Common myeloid progenitor, CD34-positive (primary cell): ENCODE results near the gene APOL1. TPM values are rescaled to one million over a fixed set of nuclear protein-coding genes. Genes with fewer than 3 reads are reported as not detected.
"Not testable (repeated sequence)": the region's sequence is repeated elsewhere in the genome, so short reads cannot be mapped to it uniquely, and the experiment has no call there.

Source experiments
- CTCF ChIA-PET: fragments of 350-600 bp; sonication (Branson Sonifier 250); formaldehyde crosslinking; loops from one replicate; lab custom pipeline; 2021; ENCODE audit warnings: antibody characterized with exemption; lab: Charles Lee
- POLR2A ChIA-PET: fragments of 350-600 bp; sonication (Branson Sonifier 250); formaldehyde crosslinking; loops from one replicate; lab custom pipeline; 2021; ENCODE audit warnings: antibody characterized with exemption; lab: Charles Lee
- DNase-seq, 3 donors: peaks; one replicate each; pipeline versions ENCODE4 v3.0.0 to v3.0.0-alpha.2; 2013
- H3K27ac ChIP-seq, 2 experiments: 1 replicate in 1 of 2; 2 replicates in 1 of 2; pipeline ENCODE4 v1.7.0; 2013; ENCODE audit warnings: inconsistent platforms in 2 of 2, low read length in 2 of 2, mild to moderate bottlenecking in 2 of 2, low read depth in 1 of 2, moderate library complexity in 1 of 2; ENCODE audit not compliant: severe bottlenecking in 2 of 2, insufficient read depth in 1 of 2, poor library complexity in 1 of 2
- H3K27me3 ChIP-seq, 5 experiments: replicated peaks in 2 of 5; 1 replicate in 3 of 5; 2 replicates in 2 of 5; pipeline versions ENCODE4 v1.6.1 to v1.7.0; 2013; ENCODE audit warnings: low read length in 4 of 5, mild to moderate bottlenecking in 2 of 5, moderate library complexity in 2 of 5, inconsistent platforms in 1 of 5; ENCODE audit not compliant: insufficient read depth in 5 of 5, control insufficient read depth in 4 of 5
- H3K36me3 ChIP-seq, 4 experiments: 1 replicate in 2 of 4; 2 replicates in 2 of 4; pipeline versions ENCODE4 v1.6.1 to v1.7.0; 2013; ENCODE audit warnings: low read length in 3 of 4, control low read depth in 1 of 4, mild to moderate bottlenecking in 1 of 4; ENCODE audit not compliant: control insufficient read depth in 4 of 4, insufficient read depth in 4 of 4
- H3K4me1 ChIP-seq, 4 experiments: 1 replicate in 3 of 4; 2 replicates in 1 of 4; pipeline versions ENCODE4 v1.6.1 to v1.7.1; 2013; ENCODE audit warnings: low read length in 3 of 4, mild to moderate bottlenecking in 3 of 4, control low read depth in 1 of 4, inconsistent platforms in 1 of 4, moderate library complexity in 1 of 4; ENCODE audit not compliant: control insufficient read depth in 4 of 4, insufficient read depth in 4 of 4; ENCODE audit errors: control extremely low read depth in 1 of 4
- H3K4me3 ChIP-seq, 7 experiments: 1 replicate in 4 of 7; 2 replicates in 3 of 7; pipeline versions ENCODE4 v1.5.1 to v1.7.0; 2013; ENCODE audit warnings: mild to moderate bottlenecking in 7 of 7, low read length in 6 of 7, moderate library complexity in 6 of 7, inconsistent platforms in 2 of 7, low read depth in 2 of 7, control low read depth in 1 of 7; ENCODE audit not compliant: insufficient read depth in 4 of 7, control insufficient read depth in 1 of 7; ENCODE audit errors: extremely low read depth in 1 of 7
- H3K9me3 ChIP-seq, 5 experiments: 1 replicate in 4 of 5; 2 replicates in 1 of 5; pipeline versions ENCODE4 v1.6.1 to v1.7.1; 2013; ENCODE audit warnings: low read length in 4 of 5, mild to moderate bottlenecking in 2 of 5, inconsistent platforms in 1 of 5, low read depth in 1 of 5, moderate library complexity in 1 of 5; ENCODE audit not compliant: control insufficient read depth in 4 of 5, insufficient read depth in 2 of 5; ENCODE audit errors: control extremely low read depth in 1 of 5
- WGBS: methylation state at CpG from one replicate; pipeline ENCODE4 v1.1.5; 2013; ENCODE audit not compliant: insufficient coverage; 5-methylcytosine and 5-hydroxymethylcytosine counted together
- polyA plus RNA-seq: library from polyadenylated mRNA; unstranded; fragments of 120-200 nt; gene quantifications from one replicate; pipeline ENCODE4 v1.2.1, GENCODE V29; 2013

The APOL1 gene
- 20.6 TPM for polyA plus RNA-seq

- Histone ChIP-seq H3K27me3 (no peaks in the 10 kb centered on the region), H3K36me3 (peaks cover 0 to 7% (median 3%) of the 10 kb centered on the region in 4 experiments), H3K4me3 (peak within 1 kb of the TSS; percentile 51 to 97 (median 81)), H3K4me1 (peaks cover 0 to 27% (median 25%) of the 10 kb centered on the region in 4 experiments), H3K27ac (peak within 1 kb of the TSS; percentile 62 to 86), H3K9me3 (peaks cover 0 to 5% (median 0%) of the 10 kb centered on the region in 5 experiments)
- ChIA-PET CTCF (interaction anchor here (0.8 to 3.6 kb wide), 10 partner anchors 9 to 50 kb away, joined by 3 to 20 read pairs (median 4); partner anchors contain the start of gene APOL2), POLR2A (interaction anchor here (1.0 kb wide), 1 partner anchor 13 kb away, joined by 3 read pairs; the partner anchor contains the start of gene APOL2)
- DNase-seq = peak; percentile 61 to 87 (median 78)
- 19% methylated on average over 9 of the region's 10 CpGs for WGBS
Observed at GRCh38 chr22:36252754-36253522, at the start of gene APOL1. APOL1 (plus strand) TSS chr22:36253133; CDS start chr22:36254956, 1,823 bp downstream.

- CTCF ChIA-PET = interaction anchor here (0.8 to 4.2 kb wide), 6 partner anchors 10 to 83 kb away, joined by 3 to 23 read pairs (median 8); partner anchors contain the start of gene APOL2
- H3K36me3 ChIP-seq, POLR2A ChIA-PET, H3K4me3 ChIP-seq, DNase-seq, H3K27me3 ChIP-seq, H3K27ac ChIP-seq, H3K9me3 ChIP-seq: not testable (repeated sequence)
- H3K4me1 ChIP-seq = peaks cover 0 to 60% (median 23%) of the 10 kb centered on the region in 4 experiments
- WGBS = 95% methylated on average over 4 of the region's 7 CpGs
Observed at GRCh38 chr22:36203441-36203840, 49.5 kb upstream of the APOL1 start.

- POLR2A ChIA-PET = no interaction called here
Observed at GRCh38 chr22:36204001-36204631, 48.8 kb upstream of the APOL1 start.

GRCh38 chr22:36204632-36205015, 48.3 kb upstream of the APOL1 start:
- Histone ChIP-seq H3K27ac (no peak overlapping the region), H3K9me3 (peaks cover 0 to 5% (median 0%) of the 10 kb centered on the region in 5 experiments), H3K27me3 (no peaks in the 10 kb centered on the region), H3K4me1 (peaks cover 0 to 50% (median 19%) of the 10 kb centered on the region in 4 experiments), H3K4me3 (peak overlapping the region in 2 of 7 experiments; percentile 37 to 71), H3K36me3 (no peaks in the 10 kb centered on the region)
- WGBS = 96% methylated on average over 4 of the region's 6 CpGs
- peak in 1 of 3 donors; percentile 29 for DNase-seq
- ChIA-PET CTCF (interaction anchor here (0.8 to 4.2 kb wide), 7 partner anchors 9 to 82 kb away, joined by 3 to 23 read pairs (median 4); no protein-coding TSS in a partner anchor), POLR2A (no interaction called here)

More at GRCh38 chr22:36204001-36204631, 48.8 kb upstream of the APOL1 start:
- WGBS = 87% methylated on average over 6 of the region's 8 CpGs
- Histone ChIP-seq H3K9me3 (peaks cover 0 to 3% (median 0%) of the 10 kb centered on the region in 5 experiments), H3K27ac (no peak overlapping the region), H3K4me1 (peaks cover 0 to 54% (median 19%) of the 10 kb centered on the region in 4 experiments), H3K36me3 (no peaks in the 10 kb centered on the region), H3K27me3 (no peaks in the 10 kb centered on the region), H3K4me3 (peak overlapping the region in 2 of 7 experiments; percentile 37 to 71)
- no peak for DNase-seq
- CTCF ChIA-PET = interaction anchor here (0.8 to 4.2 kb wide), 7 partner anchors 9 to 82 kb away, joined by 3 to 23 read pairs (median 4); no protein-coding TSS in a partner anchor

- CTCF ChIA-PET = interaction anchor here (1.1 to 4.2 kb wide), 3 partner anchors 8 to 32 kb away, joined by 3 to 23 read pairs (median 10); no protein-coding TSS in a partner anchor
- H3K9me3 ChIP-seq, H3K27me3 ChIP-seq, H3K36me3 ChIP-seq, H3K27ac ChIP-seq, POLR2A ChIA-PET, DNase-seq, H3K4me3 ChIP-seq: not testable (repeated sequence)
- WGBS = 96% methylated on average over 4 of the region's 5 CpGs
- peaks cover under 1 to 48% (median 22%) of the 10 kb centered on the region in 4 experiments for H3K4me1 ChIP-seq
Observed at GRCh38 chr22:36205573-36205972, 47.4 kb upstream of the APOL1 start.

GRCh38 chr22:36206255-36206654, 46.7 kb upstream of the APOL1 start:
- ChIA-PET CTCF (interaction anchor here (2.3 kb wide), 1 partner anchor 9 kb away, joined by 10 read pairs; no protein-coding TSS in a partner anchor), POLR2A (no interaction called here)
- Histone ChIP-seq H3K4me3 (no peak overlapping the region), H3K36me3 (no peaks in the 10 kb centered on the region), H3K9me3 (peaks cover 0 to 5% (median 0%) of the 10 kb centered on the region in 5 experiments), H3K4me1 (peaks cover 6 to 52% (median 29%) of the 10 kb centered on the region in 4 experiments), H3K27me3 (no peaks in the 10 kb centered on the region), H3K27ac (no peak overlapping the region)
- no peak for DNase-seq
- WGBS = no CpG with 5 or more reads among the region's 1 CpG
